B cell (primary cell): ENCODE data around the gene CSMD2. TPM values are rescaled to one million over a fixed set of nuclear protein-coding genes. Genes with fewer than 3 reads are reported as not detected.

Source experiments
- ATAC-seq: fragments of 200-7000 bp; cut with Tn5 transposase; one replicate; pipeline ENCODE4 v1.10.0; 2021; ENCODE audit warnings: low read depth, mild to moderate bottlenecking, moderate number of reproducible peaks, moderate library complexity
- CTCF ChIA-PET: fragments of 350-600 bp; sonication (Branson Sonifier 250); formaldehyde crosslinking; loops from one replicate; lab custom pipeline; 2021; ENCODE audit warnings: antibody characterized with exemption, inconsistent platforms; lab: Charles Lee
- POLR2A ChIA-PET: fragments of 350-600 bp; sonication (Branson Sonifier 250); formaldehyde crosslinking; loops from one replicate; lab custom pipeline; 2021; ENCODE audit warnings: antibody characterized with exemption; lab: Charles Lee
- DNase-seq: peaks from one replicate; pipeline ENCODE4 v3.0.0; 2013
- H2AFZ ChIP-seq: 2 replicates; pipeline ENCODE4 v1.6.1; 2012; ENCODE audit warnings: mild to moderate bottlenecking, low read depth, low read length; ENCODE audit not compliant: insufficient read depth, poor library complexity, severe bottlenecking
- H3K27ac ChIP-seq, 2 donors: 1 replicate in 1 of 2; 2 replicates in 1 of 2; pipeline ENCODE4 v1.5.1; 2012 to 2013; ENCODE audit warnings: low read length in 2 of 2, mild to moderate bottlenecking in 2 of 2, moderate library complexity in 1 of 2
- H3K27me3 ChIP-seq, 4 experiments: fragments of 200-600 bp in 1 of 4; sonication (generic) in 1 of 4; replicated peaks in 1 of 4; 1 replicate in 2 of 4; 2 replicates in 2 of 4; pipeline versions ENCODE4 v1.6.1 to v1.7.0; 2013 to 2016; ENCODE audit warnings: low read length in 3 of 4, mild to moderate bottlenecking in 2 of 4, mixed read lengths in 1 of 4, moderate library complexity in 1 of 4; ENCODE audit not compliant: insufficient read depth in 4 of 4, control insufficient read depth in 3 of 4; ENCODE audit errors: control extremely low read depth in 1 of 4
- H3K36me3 ChIP-seq, 2 experiments: replicated peaks in 1 of 2; 1 replicate in 1 of 2; 2 replicates in 1 of 2; pipeline versions ENCODE4 v1.6.1 to v1.7.1; 2013; ENCODE audit warnings: low read length in 1 of 2; ENCODE audit not compliant: insufficient read depth in 2 of 2, control insufficient read depth in 1 of 2; ENCODE audit errors: control extremely low read depth in 1 of 2, extremely low read depth in 1 of 2
- H3K4me1 ChIP-seq, 2 donors: fragments of 200-600 bp in 1 of 2; sonication (generic) in 1 of 2; 1 replicate in 1 of 2; 2 replicates in 1 of 2; pipeline versions ENCODE4 v1.5.1 to v1.6.1; 2013 to 2017; ENCODE audit warnings: low read length in 2 of 2; ENCODE audit not compliant: control insufficient read depth in 2 of 2, insufficient read depth in 2 of 2
- H3K4me2 ChIP-seq: replicated peaks from 2 replicates; pipeline ENCODE3; 2012; ENCODE audit warnings: mild to moderate bottlenecking, low read depth, low read length; ENCODE audit not compliant: poor library complexity, severe bottlenecking
- H3K4me3 ChIP-seq, 5 experiments: fragments of 200-600 bp in 1 of 5; sonication (generic) in 1 of 5; 1 replicate in 3 of 5; 2 replicates in 2 of 5; pipeline versions ENCODE4 v1.5.1 to v1.7.0; 2011 to 2016; ENCODE audit warnings: low read length in 4 of 5, mild to moderate bottlenecking in 4 of 5, low read depth in 2 of 5, control low read depth in 1 of 5, moderate library complexity in 1 of 5; ENCODE audit not compliant: insufficient read depth in 1 of 5; ENCODE audit errors: control extremely low read depth in 1 of 5, extremely low read depth in 1 of 5
- H3K79me2 ChIP-seq: fragments of 200-600 bp; sonication (generic); one replicate; pipeline ENCODE4 v1.6.0; 2016; ENCODE audit warnings: low read length; ENCODE audit not compliant: control insufficient read depth, insufficient read depth
- H3K9ac ChIP-seq: fragments of 200-600 bp; sonication (generic); 2 replicates; pipeline ENCODE4 v1.6.1; 2017; ENCODE audit warnings: mild to moderate bottlenecking, low read length, moderate library complexity
- H3K9me3 ChIP-seq, 3 donors: one replicate each; pipeline versions ENCODE4 v1.6.1 to v1.7.1; 2013; ENCODE audit warnings: low read length in 2 of 3; ENCODE audit not compliant: control insufficient read depth in 2 of 3, insufficient read depth in 1 of 3; ENCODE audit errors: control extremely low read depth in 1 of 3
- H4K20me1 ChIP-seq: 2 replicates; pipeline ENCODE4 v1.6.0; 2012; ENCODE audit warnings: mild to moderate bottlenecking, low read length; ENCODE audit not compliant: insufficient read depth, control insufficient read depth, poor library complexity, severe bottlenecking
- H3K27ac Mint-ChIP-seq: one replicate; pipeline ENCODE4 v1.8.0; 2021; ENCODE audit warnings: mixed read lengths
- H3K27me3 Mint-ChIP-seq: one replicate; pipeline ENCODE4 v1.8.0; 2021; ENCODE audit warnings: mixed read lengths
- H3K4me1 Mint-ChIP-seq: one replicate; pipeline ENCODE4 v1.8.0; 2021; ENCODE audit warnings: mixed read lengths
- H3K4me3 Mint-ChIP-seq: one replicate; pipeline ENCODE4 v1.8.0; 2021; ENCODE audit warnings: mixed read lengths
- H3K9me3 Mint-ChIP-seq: one replicate; pipeline ENCODE4 v1.8.0; 2022; ENCODE audit warnings: mixed read lengths; ENCODE audit not compliant: insufficient read depth
- CTCF ChIP-seq: fragments of 200-600 bp; IDR thresholded peaks from one replicate; pipeline ENCODE4 v1.8.0; 2022; ENCODE audit warnings: antibody characterized with exemption, mild to moderate bottlenecking
- EZH2 ChIP-seq: IDR thresholded peaks from 2 replicates; pipeline ENCODE4 v1.6.1; 2012; ENCODE audit warnings: borderline replicate concordance, low read depth, mild to moderate bottlenecking, moderate library complexity, low read length; ENCODE audit not compliant: insufficient read depth, poor library complexity, severe bottlenecking
- WGBS: methylation state at CpG from one replicate; pipeline ENCODE4 v1.1.5; 2013; ENCODE audit warnings: missing lambda C conversion rate; ENCODE audit not compliant: insufficient coverage; 5-methylcytosine and 5-hydroxymethylcytosine counted together
- intact Hi-C: fragments of 100-400 bp; cut with micrococcal nuclease; formaldehyde crosslinking; loops from one replicate; pipeline ENCODE4 v1.10.0; 2022
- polyA plus RNA-seq: library from polyadenylated mRNA; depleted of rRNA; stranded (reverse); fragments of >200 nt; gene quantifications from 2 replicates; pipeline ENCODE4 v1.2.3, GENCODE V29; 2012
- total RNA-seq, 2 donors: library from RNA; stranded (reverse); fragments of 120-200 nt in 1 of 2; gene quantifications; 1 replicate in 1 of 2; 2 replicates in 1 of 2; pipeline versions ENCODE4 v1.2.3 to v1.2.4, GENCODE V29; 2013 to 2022

The CSMD2 gene
- total and polyA plus RNA-seq, 2 donors (not counting 1 experiment from before 2014, with no cell fraction given) = not detected

GRCh38 chr1:33880305-33880704 is 284.7 kb downstream of the CSMD2 start:
- H3K27me3 ChIP-seq = no peaks in the 10 kb centered on the region
- no peak overlapping the region for H3K4me3 ChIP-seq
- H2AFZ ChIP-seq = no peak overlapping the region
- no peak overlapping the region for H3K4me2 ChIP-seq
- H3K27ac Mint-ChIP-seq = no peak overlapping the region
- H3K9me3 Mint-ChIP-seq = no peaks in the 10 kb centered on the region
- no peaks in the 10 kb centered on the region for H4K20me1 ChIP-seq
- H3K27me3 Mint-ChIP-seq = peaks cover 22% of the 10 kb centered on the region
- H3K4me1 Mint-ChIP-seq = no peaks in the 10 kb centered on the region
- no CpG with 5 or more reads among the region's 2 CpGs for WGBS
- H3K9ac ChIP-seq = no peak overlapping the region
- CTCF ChIA-PET = no interaction called here
- POLR2A ChIA-PET = no interaction called here
- H3K4me1 ChIP-seq = no peaks in the 10 kb centered on the region
- intact Hi-C loops = no loop called here
- H3K79me2 ChIP-seq = no peaks in the 10 kb centered on the region
- no peaks in the 10 kb centered on the region for H3K9me3 ChIP-seq
- TF ChIP-seq EZH2 (no peak), CTCF (no peak)
- ATAC-seq (no peak), DNase-seq (no peak)
- no peak overlapping the region for H3K4me3 Mint-ChIP-seq
- H3K27ac ChIP-seq = no peak overlapping the region
- no peaks in the 10 kb centered on the region for H3K36me3 ChIP-seq

GRCh38 chr1:33878392-33878791 is 286.6 kb downstream of the CSMD2 start:
- ATAC-seq = no peak
- CTCF ChIA-PET = no interaction called here
- no peaks in the 10 kb centered on the region for H3K27me3 ChIP-seq

More at GRCh38 chr1:33878392-33878791, 286.6 kb downstream of the CSMD2 start:
- Histone ChIP-seq H3K9ac (no peak overlapping the region), H4K20me1 (no peaks in the 10 kb centered on the region), H3K4me2 (no peak overlapping the region), H3K4me3 (no peak overlapping the region), H3K27ac (no peak overlapping the region), H3K9me3 (peaks cover 0 to 2% (median 0%) of the 10 kb centered on the region in 3 donors), H3K36me3 (no peaks in the 10 kb centered on the region), H2AFZ (no peak overlapping the region), H3K79me2 (no peaks in the 10 kb centered on the region), H3K4me1 (no peaks in the 10 kb centered on the region)
- Mint-ChIP-seq H3K27ac (no peak overlapping the region), H3K4me1 (no peaks in the 10 kb centered on the region), H3K9me3 (no peaks in the 10 kb centered on the region), H3K27me3 (peaks cover 17% of the 10 kb centered on the region), H3K4me3 (no peak overlapping the region)
- POLR2A ChIA-PET = no interaction called here
- WGBS = 95% methylated on average over 2 of the region's 2 CpGs
- intact Hi-C loops = no loop called here
- no peak for TF ChIP-seq EZH2
- TF ChIP-seq CTCF = no peak
- DNase-seq = no peak
